GM12874 (cell line): Measurements from ENCODE around the gene KIF27.

Source experiments
- TF ChIP-seq, protein P1 (sequence below): IDR thresholded peaks from 2 replicates; pipeline ENCODE4 v1.5.1; 2011; ENCODE audit warnings: low read depth, mild to moderate bottlenecking, control low read depth, low read length, moderate library complexity; ENCODE audit not compliant: insufficient read depth

Gene KIF27

DNA sequence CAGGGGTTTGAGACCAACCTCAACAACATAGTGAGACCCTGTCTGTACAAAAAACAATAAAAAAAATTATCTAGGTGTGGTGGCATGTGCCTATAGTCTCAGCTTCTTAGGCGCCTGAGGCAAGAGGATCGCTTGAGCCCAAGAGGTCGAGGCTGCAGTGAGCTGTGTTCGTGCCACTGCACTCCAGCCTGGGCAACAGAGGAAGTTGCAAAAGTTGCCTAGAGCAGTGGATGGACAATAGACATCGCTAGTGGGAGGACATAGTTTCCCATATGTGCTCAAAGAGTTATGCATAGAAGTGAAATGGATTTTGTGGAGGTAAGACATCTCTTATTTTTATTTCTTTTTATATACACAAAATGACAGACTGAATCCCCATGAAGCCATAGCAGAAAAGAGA is 39.8 kb upstream of the KIF27 start:
- TF ChIP-seq, protein P1, sequence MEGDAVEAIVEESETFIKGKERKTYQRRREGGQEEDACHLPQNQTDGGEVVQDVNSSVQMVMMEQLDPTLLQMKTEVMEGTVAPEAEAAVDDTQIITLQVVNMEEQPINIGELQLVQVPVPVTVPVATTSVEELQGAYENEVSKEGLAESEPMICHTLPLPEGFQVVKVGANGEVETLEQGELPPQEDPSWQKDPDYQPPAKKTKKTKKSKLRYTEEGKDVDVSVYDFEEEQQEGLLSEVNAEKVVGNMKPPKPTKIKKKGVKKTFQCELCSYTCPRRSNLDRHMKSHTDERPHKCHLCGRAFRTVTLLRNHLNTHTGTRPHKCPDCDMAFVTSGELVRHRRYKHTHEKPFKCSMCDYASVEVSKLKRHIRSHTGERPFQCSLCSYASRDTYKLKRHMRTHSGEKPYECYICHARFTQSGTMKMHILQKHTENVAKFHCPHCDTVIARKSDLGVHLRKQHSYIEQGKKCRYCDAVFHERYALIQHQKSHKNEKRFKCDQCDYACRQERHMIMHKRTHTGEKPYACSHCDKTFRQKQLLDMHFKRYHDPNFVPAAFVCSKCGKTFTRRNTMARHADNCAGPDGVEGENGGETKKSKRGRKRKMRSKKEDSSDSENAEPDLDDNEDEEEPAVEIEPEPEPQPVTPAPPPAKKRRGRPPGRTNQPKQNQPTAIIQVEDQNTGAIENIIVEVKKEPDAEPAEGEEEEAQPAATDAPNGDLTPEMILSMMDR = no peak

DNA sequence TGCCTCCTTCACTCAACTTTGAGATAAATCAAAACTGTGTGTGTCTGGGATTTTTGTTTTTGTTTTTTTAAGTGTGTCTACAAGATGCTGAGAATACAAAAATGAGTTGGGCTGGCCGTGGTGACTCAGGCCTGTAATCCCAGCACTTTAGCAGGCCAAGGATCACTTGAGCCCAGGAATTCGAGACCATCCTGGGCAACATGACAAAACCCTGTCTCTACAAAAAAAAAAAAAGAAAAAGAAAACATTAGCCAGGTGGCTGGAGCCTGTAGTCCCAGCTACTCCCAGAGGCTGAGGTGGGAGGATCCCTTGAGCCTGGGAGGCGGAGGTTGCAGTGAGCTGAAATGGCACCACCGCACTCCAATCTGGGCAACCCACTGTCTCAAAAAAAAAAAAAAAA is 37.8 kb upstream of the KIF27 start:
- TF ChIP-seq, protein P1 = no peak

DNA sequence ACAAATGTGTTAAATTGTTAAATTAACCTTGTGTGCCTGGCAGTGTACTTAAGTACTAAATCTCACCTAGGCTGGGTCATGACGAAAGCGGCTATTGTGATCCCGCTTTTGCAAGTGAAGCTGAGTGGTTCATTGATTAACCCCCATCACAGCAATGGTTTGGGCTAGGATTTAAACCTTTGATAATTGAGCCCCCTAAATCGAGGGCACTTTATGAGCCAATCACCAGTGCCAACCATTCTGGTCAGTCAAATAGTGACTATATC is 35.9 kb upstream of the KIF27 start:
- TF ChIP-seq, protein P1 = no peak

DNA sequence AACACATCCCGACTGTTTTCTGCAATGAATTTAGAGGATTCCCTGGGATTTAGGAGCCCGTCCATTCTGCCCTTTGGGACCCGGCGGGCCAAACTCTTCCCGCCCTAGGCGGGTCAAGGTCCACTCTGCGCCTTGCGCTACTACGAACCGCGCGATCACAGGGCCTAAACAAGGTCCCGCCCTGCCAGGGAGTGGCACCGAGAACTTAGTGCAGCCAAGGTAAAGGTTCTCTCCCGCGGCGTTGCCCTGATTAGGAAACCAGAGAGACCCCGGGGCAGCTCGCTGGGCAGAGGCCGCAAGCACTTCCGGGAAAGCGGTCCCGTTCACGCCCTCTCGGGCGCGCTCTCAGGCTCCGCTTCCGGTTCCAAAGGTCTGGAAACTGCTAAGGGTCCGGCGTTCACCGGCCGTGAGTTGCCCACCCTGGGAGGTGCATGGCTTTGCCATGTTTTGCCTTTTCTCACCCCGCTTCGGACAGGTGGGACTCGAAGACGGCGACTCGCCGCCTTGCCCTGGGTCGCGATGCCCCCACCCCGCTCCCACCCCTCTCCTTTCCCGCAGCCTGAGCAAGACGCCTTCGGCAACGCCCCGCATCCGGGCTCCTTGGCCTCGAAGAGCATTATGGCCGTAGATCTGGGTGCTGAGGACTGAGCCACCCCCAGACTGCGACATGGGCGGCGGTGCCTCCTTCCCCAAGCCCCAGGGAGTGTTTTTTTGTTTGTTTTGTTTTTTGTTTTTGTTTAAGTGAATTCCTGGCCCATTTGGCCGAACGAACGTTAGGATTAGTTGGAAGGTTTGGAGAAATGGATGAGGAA is 35.4 kb upstream of the KIF27 start:
- TF ChIP-seq, protein P1 = no peak

DNA sequence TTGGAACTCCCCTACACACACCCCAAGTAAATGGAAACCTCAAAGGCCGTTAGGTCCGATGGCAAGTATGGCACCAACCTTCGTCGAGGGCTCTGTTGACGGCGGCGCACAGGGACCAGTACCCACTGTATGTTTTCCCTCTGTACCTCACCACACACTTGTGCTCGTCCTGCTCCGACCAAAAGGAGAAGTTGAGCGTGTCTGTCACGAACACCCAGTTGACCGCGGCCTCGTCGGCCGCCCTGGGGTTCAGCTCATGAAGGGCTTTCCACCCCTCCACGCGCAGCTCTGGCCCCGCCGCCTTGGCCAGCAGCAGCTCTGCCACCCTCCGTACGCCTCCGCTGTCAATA is 34.8 kb upstream of the KIF27 start:
- TF ChIP-seq, protein P1 = no peak

DNA sequence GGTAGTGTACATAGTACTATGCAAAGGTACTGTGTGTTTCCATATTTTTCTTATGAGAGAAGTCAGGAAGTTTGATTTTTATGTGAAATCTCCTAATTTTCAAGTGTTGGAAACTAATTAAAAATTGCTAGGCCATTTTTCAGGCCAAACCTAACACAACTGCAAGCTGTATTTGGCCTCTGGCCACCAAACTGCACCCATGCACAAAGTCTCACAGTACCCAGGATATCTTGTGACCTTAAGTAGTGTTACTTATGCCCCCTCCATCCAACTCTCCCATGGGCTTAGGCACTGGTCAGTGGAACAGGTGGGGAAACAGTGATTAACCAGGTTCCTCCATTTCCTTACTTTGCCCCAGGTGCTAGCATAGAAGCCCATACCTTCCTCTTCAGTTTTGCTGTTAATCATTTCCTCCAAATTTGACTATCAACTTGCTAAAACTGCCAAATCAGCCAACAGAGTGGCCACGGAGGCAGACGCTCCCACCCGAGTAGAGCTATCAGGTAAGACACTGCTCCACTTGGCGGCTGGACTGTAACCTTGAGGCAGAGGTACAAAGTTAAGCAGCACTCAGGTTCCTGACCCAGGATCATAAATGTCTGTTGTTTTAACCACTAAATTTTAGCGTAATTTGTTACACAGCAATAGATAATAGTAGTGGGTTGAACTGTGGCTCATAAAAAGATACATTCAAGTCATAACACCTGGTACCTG is 19.5 kb upstream of the KIF27 start:
- TF ChIP-seq, protein P1 = no peak

DNA sequence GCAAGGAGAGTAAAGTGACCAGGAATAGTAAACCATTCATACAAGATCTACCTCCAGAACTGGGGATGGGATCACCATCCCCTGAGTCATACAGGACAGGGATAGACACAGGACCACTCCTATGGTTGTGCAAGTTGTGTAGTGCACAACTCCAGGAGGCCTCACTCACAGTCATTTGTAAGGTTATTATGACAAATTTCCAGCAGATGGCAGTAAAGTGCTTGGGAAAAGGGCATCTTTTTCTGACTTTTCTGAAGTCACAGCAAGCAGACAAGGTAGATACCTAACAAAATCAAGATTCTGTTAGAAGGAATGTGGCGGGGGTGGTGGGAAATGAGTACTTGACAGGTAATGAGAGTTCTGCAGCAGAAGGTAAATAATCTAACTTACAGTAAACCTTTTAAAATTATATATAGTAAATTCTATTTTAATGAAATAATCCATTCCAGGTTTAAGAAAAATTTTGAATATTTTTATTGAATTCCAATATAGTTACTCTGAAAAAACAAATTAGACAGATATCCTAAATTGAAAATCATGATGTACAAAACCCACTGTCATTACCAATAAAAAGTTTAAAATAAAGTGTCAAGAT is 16.7 kb upstream of the KIF27 start:
- TF ChIP-seq, protein P1 = peak; percentile 45
